Mammary microvascular endothelial cell (primary cell): Measurements from ENCODE around the gene CLSTN1. TPM values are rescaled to one million over a fixed set of nuclear protein-coding genes. Genes with fewer than 3 reads are reported as not detected.

Experiments
- total RNA-seq: library from RNA; depleted of rRNA; stranded (reverse); fragments of >200 nt; gene quantifications from 2 replicates; pipeline ENCODE4 v1.2.3, GENCODE V29; 2015

The CLSTN1 gene
- 65.7 and 66.3 TPM in 2 replicates for total RNA-seq

GRCh38 chr1:9823943-9824701, at the start of gene CLSTN1:
TSS of gene CLSTN1 (minus strand) at chr1:9823965. CDS start at chr1:9823733, 232 bp downstream.

Other genes starting within 250 kb of the CLSTN1 start
- 12.2 and 14.7 TPM in 2 replicates for gene TMEM201, start 235.1 kb downstream of the CLSTN1 start, total RNA-seq
- 7.3 and 8.9 TPM in 2 replicates for gene PIK3CD, start 172.2 kb downstream of the CLSTN1 start, total RNA-seq
- gene CTNNBIP1, start 86.3 kb upstream of the CLSTN1 start, total RNA-seq = 30.3 and 31.4 TPM in 2 replicates
- 24.2 and 26.0 TPM in 2 replicates for gene LZIC, start 119.4 kb upstream of the CLSTN1 start, total RNA-seq
- 4.5 and 4.8 TPM in 2 replicates for gene NMNAT1, start 119.5 kb upstream of the CLSTN1 start, total RNA-seq
- 0.39 TPM in 1 of 2 replicates, not detected in the other for gene RBP7, start 173.3 kb upstream of the CLSTN1 start, total RNA-seq
- gene UBE4B, start 209.0 kb upstream of the CLSTN1 start, total RNA-seq = 26.5 and 38.0 TPM in 2 replicates